NOMO-1 (cell line): ENCODE measurements around the gene CHST8.
"Not testable (repeated sequence)": the region's sequence is repeated elsewhere in the genome, so short reads cannot be mapped to it uniquely, and the experiment has no call there.

Experiments
- DNase-seq, 2 experiments: peaks; one replicate each; lab custom pipeline; 2025; ENCODE audit not compliant: unreplicated experiment in 2 of 2; lab: John Stamatoyannopoulos, UW

The CHST8 gene

DNA sequence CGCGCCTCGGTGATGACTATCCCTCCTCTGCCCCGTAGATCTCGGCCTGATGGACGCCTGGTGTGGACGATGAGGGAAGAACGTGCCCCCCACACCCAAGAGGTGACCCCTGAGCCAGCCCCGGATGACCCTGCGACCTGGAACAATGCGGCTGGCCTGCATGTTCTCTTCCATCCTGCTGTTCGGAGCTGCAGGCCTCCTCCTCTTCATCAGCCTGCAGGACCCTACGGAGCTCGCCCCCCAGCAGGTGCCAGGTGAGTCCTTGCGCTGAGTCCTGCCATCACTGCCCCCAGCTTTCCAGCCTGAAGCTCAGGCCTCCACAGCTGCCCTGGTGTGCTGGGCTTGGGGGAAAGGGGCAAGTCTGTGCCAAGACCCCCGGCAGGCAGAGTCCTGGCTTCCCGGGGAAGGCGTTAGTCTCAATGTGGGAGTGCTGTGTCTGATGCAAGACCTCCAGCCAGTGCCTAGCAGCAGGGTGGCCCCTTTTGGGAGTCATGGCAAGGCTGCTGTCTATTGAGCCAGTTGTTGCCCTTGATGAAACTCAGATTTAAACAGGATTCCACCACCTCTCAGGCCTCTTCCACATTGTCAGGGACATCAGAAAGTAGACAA, 67.5 kb downstream of the CHST8 start:
- DNase-seq, result no peak

- DNase-seq, result no peak
Observed at GRCh38 chr19:33689868-33690267, 68.1 kb downstream of the CHST8 start.

DNA sequence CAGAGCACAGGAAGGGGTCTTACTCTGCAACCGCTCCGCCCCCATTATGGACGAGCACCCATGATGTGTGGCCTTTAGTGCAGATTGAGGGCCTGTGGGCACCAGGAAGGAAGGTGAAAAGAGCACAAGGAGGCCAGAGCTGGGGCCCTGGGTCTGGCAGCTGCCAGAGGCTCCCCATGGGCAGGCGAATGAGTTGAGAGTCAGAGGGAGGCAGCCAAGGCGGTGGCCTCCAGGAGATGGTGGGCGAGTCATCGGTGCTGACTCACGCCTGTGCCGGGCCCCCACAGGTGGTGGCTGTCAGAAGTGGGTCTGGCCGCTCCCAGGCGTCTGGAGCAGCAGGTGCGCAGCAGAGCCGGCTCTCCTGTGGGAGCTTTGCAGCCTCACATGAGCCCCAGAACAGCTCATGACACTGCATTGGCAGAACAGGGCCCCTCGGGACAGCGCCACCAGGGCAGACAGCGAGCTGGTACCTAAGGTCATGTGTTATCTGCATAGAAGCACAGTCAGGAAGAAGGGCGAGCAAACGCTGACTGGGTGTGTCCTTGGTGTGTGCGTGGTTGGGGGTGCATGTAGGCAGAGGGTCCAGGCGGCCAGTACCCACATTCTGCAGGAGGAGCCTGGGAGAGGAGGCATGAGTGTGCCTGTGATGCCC, 68.8 kb downstream of the CHST8 start:
- DNase-seq, result no peak

GRCh38 chr19:33691030-33691427, 69.3 kb downstream of the CHST8 start:
- no peak for DNase-seq

DNA sequence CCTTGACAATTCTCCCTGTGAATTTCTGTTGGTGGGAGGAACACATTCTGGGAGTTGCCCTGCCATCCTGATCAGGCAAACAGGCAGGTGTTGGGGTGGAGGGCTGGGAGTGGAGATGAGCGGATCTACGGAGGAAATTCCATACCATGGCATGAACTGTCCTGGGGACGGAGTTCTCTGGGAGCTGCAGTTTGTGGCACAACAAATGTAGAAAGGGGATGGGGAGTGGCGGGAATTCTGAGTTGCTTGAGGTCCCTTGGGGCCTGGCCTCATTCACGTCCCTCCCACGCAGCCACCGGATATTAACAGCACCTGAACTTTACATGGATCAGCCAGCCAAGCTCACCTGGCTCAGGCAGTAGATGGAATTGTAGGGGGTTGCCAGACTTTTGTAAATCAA, 70.0 kb downstream of the CHST8 start:
- no peak for DNase-seq

- no peak for DNase-seq
Observed at GRCh38 chr19:33693678-33694077, 71.9 kb downstream of the CHST8 start.

- not testable (repeated sequence) for DNase-seq
Observed at GRCh38 chr19:33695547-33695946, 73.8 kb downstream of the CHST8 start.

- no peak for DNase-seq
Observed at GRCh38 chr19:33697766-33698165, 76.0 kb downstream of the CHST8 start.

DNA sequence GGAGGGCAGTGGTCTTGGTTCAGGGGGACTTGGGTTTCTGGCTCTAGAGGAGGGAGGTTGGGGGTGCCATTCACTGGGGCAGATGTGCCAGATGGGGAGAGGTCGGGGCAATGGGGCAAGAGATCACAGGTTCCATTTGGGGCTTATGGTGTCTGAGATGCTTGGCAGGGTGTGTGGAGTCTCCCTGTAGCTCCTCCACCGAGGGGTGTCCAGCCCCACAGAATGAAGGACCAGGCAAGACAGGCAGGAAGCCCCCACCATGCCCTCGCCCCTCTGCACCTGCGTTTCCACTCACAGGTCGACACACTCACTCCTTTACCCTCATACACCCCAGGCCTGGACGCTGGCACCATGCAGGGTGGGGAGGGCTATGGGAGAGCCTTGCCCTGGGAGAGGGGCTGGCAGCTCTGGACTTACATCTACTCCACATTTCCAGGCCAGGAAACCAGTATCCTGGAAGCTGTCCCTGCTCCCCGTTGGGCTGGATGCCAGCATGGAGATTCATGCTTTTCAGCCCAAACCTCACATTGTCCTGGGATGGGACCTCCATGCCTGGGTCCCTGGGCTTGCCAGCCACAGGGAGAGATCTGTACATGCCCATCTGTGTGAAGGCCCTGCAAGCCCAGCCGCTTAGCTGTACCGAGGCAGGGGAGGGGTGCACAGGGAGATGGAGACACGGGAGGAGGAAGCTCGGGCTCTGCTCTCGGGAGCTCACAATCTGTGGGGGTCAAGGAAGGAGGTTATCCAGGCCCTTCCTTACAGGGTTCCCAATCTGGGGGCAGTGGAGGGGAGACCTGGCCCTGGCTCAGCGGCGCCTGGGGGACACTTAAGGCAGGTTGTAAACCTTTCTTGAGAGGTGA, 77.1 kb downstream of the CHST8 start:
- no peak for DNase-seq

DNA sequence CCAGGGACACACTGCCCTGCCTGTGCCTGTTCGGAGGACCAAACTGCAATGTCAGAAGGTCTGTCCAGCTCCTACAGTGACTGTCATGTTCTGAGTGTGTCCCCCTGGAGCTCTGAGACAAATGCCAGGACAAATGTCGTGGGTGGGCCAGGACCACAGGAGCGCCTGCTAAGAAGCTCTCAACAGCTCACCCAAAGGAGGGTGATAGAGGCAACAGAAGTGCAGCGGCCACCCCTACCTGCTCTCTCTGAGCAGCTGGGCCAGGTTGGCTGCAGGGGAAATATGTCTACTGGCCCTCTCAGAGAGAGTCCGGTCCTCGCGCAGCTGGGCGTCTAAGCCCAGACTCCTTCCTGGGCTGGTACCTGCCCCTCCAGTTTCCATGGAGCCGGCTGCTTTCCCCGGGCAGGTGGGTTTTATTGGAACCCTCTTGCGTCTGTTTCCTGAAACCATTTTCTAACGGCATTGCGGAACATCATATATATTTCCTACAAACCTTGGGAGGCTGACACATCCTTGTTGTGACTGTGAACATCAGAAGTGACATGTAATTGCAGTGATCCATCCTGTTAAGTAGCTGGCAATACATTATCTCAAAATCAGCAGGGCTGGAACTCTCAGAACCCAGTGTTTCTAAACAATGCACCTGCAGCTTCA, 78.1 kb downstream of the CHST8 start:
- DNase-seq, result no peak

- DNase-seq, result no peak
Observed at GRCh38 chr19:33700408-33701013, 78.8 kb downstream of the CHST8 start.

DNA sequence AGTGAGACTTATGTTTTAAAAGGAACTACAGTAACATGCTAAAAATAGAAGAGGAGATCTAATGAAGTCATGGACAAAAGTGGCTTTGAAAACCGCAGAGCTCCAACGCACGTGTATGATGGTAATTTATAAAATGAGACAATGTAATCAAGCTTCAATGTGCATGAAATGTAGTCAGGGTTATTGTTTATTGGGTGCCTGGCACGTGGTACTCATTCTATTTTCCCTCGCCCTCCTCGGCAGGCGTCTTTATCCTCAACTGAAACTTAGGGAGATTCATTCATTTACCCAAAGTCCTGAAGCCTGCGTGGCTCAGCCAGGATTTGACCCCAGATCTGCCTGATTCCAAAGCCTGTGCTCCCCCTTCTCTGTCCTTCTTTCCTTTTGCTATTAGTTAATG, 79.8 kb downstream of the CHST8 start:
- no peak for DNase-seq

- DNase-seq, result no peak
Observed at GRCh38 chr19:33702606-33703437, 81.1 kb downstream of the CHST8 start.

GRCh38 chr19:33703438-33703750, 81.6 kb downstream of the CHST8 start:
- no peak for DNase-seq

DNA sequence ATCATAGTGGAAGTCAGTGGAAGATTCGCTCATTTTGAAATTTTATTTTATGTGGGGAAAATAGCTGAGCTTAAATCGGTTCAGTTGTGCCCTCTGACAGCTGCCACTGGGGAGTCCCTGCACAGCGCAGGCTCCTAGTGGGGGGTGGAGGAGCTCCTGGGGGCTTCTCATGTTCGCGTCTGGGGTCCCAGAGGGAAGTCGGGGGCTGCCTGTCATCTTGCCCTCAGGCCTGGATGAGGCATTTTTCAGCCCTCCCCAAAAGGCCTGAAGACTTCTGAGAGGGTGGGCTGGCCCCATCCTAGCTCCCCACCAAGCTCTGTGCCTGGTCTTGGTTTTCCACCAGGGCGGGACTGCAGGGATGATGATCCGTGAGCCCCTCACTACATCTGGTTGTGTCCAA, 82.1 kb downstream of the CHST8 start:
- DNase-seq, result no peak

DNA sequence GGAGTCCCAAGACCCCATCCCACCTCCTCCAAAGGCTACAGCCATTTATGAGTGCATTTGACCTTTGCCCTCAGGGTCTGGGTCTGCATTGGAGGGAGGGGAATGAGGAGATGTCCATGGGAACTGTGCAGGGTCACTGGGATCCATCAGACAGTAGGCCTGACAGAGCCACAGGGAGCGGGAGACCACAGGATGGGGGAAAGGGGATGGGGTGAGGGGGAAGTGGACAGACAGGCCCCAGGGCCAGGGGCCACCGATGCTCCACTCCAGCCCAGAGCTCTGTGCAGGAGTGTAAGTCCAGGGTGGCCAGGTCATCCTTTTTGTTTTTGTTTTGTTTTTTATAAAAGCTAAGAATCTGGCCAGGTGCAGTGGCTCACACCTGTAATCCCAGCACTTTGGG, 82.5 kb downstream of the CHST8 start:
- DNase-seq, result no peak

DNA sequence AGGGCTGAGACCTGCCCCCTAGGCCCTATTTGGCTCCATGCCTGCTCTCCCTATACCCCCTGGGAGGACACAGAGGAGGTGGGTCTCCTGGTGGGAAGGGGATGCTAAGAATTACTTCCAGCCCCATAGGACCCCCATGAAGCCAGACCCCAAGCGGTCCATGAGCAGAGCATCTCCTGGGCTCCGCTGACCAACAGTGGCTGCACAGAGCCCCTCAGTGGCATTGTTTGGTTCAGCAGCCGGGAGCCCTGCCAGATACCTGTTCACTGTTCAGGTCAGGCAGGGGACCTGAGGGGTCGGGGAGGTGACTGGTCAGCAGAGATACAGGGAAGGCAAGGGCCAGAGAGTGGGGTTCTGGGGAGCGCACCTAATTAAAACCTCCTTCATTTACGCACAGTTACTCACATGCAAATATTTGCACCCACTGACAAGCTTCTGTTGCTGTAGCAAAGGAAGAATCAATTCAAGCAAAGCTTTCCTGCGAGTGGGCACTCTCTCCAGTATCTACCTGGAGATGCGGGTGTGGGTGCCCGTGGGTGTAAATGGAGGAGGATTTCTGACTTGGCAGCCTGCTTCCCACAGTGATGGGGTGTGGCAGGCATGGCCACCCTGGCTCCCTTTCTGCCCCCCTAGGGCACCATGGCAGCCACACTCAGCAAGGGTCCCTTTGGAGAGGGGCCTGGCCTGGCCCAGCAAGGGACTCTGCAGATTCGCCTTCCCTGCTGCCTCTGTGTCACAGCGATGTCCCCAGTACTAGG, 83.5 kb downstream of the CHST8 start:
- no peak for DNase-seq

DNA sequence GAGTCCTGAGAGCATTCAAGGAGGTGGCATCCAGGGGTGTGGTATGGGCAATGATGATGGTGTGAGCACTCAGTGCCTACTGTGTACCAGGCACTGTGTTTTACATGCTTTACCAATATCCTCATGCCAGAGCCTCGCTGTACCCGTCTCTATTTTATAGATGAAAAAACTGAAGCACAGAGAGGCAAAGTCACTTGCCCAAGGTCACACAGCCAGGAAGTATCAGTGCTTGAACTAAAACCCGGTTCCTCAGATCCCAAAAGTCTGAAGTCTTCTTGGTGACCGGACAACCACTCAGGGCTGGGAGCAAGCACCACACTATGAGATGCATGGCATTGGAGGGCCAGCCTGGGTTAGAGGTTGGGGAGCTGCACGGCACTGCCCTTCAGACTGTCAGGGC, 84.1 kb downstream of the CHST8 start:
- DNase-seq, result no peak

DNA sequence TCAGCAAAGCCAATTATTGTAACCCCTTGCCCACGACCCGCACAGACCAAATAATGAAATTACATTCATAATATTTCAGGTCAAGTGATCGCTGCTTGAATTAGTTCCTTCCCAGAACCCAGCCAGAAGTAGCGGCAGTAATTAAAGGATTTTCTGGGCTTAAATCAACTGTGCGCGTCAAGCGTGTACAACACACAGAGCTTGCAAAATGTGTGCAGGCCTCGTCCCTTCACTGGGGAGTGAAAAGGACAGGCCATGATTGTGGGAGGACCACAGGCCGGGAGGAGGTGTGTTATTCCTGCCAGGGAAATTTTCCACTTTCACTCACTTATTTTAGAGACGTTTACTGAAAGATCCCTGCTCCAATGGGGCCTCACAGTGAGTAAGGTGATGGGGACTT, 84.9 kb downstream of the CHST8 start:
- no peak for DNase-seq

DNA sequence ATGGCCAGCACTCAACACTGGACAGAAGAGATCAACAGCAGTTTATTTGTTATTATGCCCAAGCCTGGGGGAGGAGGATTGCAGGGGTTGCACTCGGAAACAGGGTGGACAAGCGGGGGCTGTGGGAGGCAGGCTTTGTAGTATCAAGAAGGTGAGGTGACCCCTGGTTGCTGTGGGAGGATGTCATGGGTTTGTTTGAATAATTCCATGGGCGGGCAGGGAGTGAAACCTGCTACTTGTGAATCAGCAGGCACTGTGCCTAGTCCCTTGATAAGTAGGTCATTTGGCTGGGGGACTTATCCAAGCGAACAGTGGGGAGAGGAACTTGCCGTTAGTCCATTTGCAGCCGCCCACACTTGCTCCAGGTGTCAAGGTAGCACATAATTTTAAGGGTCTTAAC, 90.5 kb downstream of the CHST8 start:
- DNase-seq, result no peak
